GM15510 (cell line): ENCODE results near the gene ZIC2.

Experiments used
- POLR2A ChIP-seq: IDR thresholded peaks from 3 replicates; pipeline ENCODE4 v1.6.1; 2011; ENCODE audit warnings: borderline replicate concordance; ENCODE audit not compliant: insufficient read length; ENCODE audit errors: extremely low read depth

The ZIC2 gene

DNA sequence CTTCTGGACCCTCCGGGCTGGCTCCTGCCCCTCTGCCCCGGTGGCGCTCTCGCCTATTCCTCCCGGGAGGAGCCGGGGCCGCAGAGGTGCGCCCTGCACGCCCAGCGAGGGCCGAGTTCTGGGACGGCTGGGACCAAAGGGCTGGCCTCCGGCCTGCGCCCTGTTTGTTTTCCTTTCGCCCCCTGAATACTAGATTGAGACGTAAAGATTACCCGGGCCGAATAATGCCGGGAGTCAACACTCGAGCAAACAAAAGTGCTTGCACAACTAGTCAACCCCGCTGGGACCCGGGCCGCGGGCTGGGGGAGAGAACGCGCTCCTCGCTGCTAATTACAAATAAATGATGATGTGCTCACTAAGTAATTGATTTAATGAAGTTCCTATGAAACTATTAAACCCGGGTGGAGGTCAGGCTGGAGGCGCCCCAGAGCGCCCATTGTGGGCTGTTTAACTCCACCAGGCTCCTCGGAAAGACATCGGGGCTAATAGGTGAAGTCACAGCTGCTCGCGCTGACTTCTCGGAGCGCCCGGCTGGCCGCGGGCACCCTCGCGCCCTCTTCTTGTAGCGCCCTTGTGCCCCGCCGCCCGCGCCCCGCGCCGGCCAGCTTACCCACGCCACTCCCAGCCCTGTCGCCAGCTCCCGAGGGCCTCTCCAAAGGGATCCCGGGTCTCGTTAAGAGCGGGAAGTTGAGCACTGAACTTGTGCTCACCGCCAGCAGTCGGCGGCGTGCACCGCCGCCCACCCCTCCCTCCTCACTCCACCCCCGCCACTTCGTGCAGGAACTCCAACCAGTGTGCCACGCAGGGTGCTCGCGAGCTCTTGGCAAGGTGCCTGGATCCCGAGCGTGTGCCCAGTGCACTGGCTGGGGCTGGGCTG, 24.9 kb upstream of the ZIC2 start:
- no peak for TF ChIP-seq POLR2A

DNA sequence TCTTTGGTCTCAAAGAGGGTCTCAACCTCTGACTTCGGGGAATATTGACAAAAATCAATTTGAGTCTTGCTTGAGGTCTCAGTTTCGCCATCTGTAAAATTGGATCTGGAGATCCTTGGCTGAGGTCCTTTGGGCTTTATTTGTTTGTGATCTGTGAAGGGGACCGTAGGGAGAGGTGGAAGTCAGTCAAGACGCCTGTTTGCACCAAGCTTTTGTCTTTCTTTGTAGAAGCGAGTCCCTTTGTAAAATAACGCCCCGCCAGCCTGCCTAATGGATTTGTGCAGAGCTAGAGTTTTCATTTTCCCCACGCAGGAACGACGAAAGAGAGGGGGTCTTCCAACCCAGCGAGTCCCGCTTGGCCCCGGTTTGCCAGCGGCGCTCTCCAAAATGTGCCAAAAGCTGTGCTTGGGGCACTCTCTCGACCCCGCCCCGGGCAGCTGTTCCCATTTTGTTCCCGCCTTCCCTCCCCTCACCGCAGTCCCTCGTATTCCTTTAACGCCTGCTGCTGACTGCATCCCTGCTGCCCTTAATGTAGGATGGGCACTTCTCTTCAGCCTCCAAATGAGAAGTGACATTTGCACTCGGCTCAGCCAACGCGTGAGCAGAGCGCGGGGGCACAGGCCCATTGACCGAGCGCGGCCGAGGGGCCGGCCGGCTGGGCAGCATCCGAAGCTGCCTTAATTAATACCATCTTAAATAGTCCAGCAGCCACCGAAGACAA, 23.0 kb upstream of the ZIC2 start:
- no peak for TF ChIP-seq POLR2A

DNA sequence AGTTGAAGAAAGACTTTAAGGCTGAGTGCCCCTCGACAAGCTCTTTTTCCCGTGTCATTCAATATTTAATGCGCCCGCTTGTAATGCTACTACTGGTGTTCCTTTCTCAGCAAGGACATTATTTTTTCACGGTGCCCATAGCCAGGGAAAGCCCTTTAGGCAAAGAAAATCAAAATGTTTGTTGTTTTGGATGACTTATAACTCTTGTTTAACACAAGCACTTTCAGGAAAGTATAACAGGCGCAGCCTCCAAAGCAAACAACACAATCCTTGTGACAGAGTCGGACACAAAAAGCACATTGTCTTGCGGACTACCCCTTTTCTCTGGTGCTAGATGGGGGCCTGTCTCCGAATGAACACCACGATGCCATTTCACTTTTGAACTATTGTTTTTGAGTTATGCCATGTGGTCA, 22.5 kb upstream of the ZIC2 start:
- no peak for TF ChIP-seq POLR2A

DNA sequence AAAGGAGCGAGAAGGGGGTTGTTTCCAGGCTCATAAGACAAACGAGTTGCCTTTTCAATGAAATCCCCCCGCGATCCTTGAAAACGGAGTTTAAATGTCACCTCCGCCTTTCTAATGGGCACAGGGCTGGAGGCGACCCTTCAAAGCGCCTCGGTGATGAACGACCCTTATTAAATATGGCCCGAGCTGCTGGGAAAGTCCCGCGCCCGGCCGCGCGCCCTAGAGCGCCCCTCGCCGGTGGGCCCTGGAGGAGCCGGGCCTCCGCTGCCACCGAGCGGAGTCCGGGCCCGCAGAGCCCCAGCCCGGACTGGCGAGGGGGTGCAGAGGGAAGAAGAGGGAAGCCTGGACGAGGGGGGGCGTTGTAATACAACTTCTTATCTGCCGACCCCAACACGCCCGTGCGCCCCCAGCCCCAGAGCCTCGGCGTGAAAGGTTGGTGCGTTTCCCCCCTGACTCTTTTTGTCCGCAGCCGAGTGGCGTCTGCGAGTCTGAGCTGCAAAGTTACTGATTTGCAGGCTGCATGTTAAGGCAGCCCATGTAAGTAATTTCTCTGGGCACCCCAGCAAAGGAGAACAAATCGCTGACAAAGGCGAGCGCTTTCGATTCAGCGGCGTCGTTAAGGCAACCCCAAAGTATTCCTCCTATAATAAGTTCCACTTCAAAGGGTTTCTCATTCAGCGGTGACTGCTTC, 21.9 kb upstream of the ZIC2 start:
- no peak for TF ChIP-seq POLR2A

DNA sequence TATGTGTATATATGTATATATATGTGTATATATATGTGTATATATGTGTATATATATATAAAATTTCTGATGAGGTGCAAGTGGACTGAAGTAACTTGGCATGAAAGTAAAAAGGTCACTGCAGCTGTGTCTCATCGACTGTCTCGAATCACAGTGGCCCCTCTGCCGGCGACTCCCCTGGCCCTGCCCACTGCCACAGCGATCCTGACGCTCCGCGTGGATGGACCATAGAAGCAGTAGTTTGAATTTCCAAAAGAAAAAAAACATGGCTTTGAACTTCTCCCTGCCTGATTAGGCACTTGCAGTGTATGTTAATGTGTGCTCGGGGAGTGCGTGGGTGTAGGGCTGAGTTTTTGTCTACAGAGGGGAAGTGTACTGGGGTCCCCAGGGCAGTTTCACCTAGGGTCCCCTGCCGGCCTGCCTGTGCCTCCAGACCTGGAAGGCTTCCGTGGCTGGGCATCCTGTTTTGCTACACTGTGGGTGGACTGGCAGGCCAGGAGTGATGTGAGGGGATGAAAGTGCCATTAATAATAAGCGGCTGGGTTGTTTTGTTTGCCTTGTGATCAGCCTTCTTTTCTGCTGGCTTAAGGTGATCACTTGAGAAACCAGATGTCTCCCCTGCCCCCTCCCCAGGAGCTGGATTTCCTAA, 20.8 kb upstream of the ZIC2 start:
- TF ChIP-seq POLR2A = no peak

DNA sequence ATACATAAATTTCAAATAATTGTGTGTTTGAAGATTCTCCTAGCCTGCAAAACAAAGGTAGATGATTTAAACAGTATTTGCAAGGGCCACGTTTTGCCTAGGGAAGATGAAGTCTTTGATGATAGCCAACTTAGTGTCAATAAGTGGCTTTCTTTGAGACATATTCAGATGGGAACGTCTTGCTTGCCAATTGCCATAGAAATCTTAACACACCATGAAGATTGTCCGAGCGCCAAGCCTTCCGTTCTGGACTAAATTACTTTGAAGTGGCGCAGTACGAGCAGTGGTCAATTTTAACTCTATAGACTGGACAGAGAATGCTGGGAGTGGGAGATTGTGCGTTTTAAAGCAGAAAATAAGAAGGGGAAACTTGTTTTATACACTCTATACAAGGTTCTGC, 19.9 kb upstream of the ZIC2 start:
- TF ChIP-seq POLR2A = no peak

DNA sequence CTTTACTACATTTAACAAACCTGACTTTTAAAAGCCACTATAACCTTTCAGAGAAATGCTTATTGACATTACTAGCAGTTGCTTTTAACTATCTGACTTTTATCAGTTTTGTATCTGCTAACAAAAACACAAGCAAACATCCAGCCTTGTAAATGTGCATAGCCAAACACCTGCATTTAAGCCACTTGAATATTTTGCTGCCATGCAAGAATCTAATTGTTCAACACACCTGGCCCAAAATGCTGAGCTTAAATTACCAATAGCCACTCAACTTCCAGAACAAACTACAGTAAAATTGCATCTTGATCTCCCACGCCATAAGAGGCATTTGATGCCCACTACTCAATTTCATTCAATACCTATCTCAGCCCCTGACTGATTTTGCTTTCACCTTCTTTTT, 19.3 kb upstream of the ZIC2 start:
- TF ChIP-seq POLR2A = no peak

DNA sequence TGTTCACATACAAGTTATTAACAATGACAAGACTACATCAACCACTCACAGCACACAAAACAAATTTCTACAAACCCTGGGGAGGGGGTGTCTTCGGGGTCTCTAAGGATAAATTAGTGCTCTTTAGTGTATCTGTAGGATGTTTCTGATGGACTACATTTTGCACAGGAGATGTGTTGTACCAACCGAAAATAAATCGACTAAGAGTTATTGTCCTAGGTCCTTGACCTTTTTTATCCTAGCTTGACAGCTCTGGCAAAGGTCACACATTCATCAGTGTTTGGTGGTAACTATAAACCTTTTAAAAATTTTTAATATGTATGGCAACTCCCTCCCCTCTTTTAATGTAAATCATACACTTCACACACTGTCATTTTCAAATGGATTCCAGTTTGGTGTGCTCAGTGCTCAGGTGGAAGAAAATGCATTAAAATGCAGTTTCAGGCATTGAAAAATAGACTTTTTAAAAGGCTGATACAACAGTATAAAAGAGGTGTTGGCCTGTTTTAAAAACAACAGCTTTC, 17.7 kb upstream of the ZIC2 start:
- no peak for TF ChIP-seq POLR2A

DNA sequence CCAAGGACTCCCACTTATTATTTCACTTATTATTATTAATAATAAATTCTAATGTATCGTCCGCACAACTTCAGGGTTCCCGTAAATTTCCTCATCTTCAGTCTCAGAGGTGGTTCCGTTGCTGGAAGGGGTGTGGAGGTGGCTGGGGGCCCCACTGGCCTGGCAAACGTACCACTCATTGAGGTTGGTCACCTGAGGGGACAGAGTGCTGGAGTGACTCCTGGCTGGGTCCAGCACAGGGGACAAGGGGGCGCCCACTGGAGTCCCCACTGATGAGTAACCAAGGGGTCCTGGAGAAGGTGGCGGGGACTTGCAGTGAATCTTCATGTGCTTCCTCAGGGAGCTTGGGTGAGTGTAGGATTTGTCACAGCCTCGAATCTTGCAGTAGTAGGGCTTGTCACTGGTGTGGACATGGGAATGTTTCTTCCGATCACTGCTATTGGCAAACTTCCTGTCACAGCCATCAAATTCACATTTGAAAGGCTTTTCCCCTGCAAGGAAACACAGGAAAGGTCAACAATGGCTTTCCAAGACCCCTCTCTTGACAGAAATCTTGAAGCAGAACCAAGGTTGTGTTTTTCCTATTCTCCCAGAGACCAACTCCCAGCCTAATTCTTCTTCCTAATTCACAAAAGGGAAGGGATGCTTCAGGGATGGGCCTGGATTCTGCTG, 16.1 kb upstream of the ZIC2 start:
- no peak for TF ChIP-seq POLR2A

DNA sequence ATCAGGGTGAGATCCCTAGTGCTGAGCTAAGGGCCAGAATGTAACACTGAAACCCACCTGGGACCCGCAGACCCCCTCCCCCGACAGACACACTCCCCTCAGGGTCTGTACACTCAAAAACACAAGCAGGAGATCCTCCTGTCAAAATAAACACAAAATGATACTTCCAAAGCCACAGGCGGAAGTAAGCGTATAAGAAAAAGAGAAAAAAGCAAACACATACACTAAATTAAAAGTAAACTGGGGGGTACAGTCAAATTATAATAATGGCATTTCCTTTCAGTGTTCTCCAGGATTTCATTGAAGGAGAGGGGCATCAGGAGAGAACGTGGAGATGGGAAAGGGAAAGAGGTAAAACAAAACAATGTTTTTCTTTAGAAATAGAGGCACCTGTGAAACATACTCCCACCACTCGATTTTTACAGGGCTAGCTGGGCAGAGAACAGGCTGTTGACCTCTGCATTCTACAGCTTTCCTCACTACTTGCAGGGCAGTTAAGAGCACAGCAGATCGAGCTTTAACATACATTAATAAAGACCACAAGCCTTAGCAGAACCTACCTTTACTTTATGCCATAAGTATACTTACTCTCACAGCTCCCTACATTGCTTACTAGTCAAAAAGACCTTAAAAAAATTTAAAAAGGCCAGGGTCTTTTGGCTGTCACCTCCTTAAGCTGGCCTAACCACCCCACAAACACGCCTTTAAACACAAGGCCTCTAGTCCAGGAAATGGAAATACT, 15.3 kb upstream of the ZIC2 start:
- no peak for TF ChIP-seq POLR2A

DNA sequence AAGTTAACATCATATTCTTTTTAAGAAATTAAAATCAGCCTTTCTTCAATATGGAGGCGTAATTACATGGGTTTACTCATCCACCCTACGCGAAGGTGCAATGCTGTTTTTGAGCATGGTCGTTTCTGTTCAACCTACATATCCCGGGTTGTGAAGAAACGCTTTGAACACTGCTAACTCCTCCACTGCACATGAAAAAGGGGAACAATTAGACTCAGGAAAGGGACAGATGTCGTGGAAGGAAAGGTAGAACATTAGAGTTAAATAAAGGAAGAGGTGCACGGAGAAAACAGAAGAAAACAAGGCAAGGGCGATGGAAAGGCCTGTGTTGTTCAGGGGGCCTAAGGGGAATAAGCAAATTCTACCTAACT, 14.1 kb upstream of the ZIC2 start:
- no peak for TF ChIP-seq POLR2A

DNA sequence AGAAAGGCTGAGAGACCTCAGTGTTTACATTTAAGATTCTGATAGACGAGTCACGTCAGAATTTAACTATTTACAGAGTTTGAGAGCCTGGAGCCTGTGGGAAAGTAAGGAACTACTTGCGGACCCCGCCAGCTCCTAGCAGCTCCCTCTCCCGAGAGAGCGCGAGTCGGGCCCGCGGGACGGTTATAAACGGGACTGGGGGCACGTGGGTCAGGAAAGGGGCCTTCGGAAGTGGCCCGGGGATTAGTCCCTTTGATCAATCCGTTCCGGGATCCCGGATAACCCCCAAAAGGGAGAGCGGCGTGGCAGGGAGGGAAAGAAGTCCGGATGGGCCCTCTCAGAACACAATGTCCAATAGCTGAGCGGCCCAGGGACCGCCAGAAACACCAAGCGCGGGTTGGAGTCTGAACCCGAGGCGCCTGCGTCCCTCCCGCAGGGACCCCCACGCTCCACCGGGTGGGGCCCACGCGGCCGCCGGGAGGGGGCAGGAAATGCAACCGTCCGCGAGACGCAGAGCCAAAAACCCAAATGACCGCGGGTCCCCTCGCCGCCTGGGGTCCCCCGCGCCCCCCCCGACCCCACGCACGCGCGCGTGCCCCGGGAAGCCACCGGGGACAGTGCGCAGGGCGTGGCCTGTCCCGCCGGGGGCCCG, 13.6 kb upstream of the ZIC2 start:
- no peak for TF ChIP-seq POLR2A
